GM12872 (cell line): ENCODE data around the gene SEC61A1.

Experiments
- TF ChIP-seq, protein P1 (sequence below): IDR thresholded peaks from 3 replicates; pipeline ENCODE4 v1.5.1; 2011; ENCODE audit warnings: low read depth, mild to moderate bottlenecking, low read length, moderate library complexity; ENCODE audit not compliant: insufficient read depth

SEC61A1 gene

DNA sequence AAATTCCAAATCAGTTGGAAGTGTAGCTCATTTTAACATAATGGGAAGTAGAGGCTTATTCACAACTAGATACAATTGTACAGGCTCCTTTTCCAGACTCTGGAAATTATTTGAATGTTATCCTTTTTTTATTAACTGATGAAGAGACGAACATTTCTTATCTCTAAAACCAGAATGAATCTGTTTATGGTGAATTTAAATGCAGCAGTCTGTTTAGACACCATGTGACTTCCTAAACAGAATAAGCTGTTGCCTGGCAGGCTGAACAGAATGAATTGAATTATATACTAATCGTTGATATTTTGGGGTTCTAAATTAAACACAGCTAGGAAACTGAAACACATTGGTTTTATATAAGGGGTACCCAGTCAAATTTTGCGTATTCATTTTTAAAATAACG lies 4.0 kb downstream of the SEC61A1 start:
- TF ChIP-seq, protein P1, sequence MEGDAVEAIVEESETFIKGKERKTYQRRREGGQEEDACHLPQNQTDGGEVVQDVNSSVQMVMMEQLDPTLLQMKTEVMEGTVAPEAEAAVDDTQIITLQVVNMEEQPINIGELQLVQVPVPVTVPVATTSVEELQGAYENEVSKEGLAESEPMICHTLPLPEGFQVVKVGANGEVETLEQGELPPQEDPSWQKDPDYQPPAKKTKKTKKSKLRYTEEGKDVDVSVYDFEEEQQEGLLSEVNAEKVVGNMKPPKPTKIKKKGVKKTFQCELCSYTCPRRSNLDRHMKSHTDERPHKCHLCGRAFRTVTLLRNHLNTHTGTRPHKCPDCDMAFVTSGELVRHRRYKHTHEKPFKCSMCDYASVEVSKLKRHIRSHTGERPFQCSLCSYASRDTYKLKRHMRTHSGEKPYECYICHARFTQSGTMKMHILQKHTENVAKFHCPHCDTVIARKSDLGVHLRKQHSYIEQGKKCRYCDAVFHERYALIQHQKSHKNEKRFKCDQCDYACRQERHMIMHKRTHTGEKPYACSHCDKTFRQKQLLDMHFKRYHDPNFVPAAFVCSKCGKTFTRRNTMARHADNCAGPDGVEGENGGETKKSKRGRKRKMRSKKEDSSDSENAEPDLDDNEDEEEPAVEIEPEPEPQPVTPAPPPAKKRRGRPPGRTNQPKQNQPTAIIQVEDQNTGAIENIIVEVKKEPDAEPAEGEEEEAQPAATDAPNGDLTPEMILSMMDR, result no peak

DNA sequence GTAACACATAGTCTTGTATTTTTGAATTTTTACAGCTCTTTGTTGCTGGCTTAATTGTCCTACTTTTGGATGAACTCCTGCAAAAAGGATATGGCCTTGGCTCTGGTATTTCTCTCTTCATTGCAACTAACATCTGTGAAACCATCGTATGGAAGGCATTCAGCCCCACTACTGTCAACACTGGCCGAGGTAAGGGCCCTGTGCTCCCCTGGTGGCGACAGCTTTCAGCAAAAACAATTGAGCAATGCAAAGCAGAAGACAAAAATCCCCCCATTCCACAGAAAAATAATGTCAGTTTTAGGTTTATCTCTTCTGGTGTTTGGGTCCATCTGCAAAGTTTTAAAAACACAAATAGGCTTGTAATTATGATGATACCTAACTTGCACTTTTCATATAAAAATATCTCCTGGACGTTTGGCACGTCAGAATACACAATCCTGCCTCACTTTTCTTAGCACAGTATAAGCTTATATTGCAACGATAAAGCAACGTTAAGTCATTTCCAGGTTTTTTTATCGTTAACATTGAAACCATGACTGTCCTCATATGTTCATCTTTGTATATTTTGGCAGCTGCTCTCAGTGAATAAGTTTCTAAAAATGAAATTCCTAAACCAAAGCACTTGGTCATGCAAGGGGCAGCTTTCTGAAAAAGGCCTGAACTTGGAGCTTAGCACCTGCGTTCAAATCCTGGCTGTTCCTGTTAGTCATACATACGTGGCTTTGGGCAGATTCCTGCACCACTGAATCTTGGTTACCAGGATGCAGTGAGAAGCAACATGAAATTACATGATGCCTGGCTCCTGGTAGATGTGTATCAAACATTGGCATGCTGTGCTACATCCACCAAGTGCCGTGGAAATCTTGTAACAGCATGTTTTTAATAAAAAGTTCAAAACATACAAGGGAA lies 8.5 kb downstream of the SEC61A1 start:
- TF ChIP-seq, protein P1, result no peak

DNA sequence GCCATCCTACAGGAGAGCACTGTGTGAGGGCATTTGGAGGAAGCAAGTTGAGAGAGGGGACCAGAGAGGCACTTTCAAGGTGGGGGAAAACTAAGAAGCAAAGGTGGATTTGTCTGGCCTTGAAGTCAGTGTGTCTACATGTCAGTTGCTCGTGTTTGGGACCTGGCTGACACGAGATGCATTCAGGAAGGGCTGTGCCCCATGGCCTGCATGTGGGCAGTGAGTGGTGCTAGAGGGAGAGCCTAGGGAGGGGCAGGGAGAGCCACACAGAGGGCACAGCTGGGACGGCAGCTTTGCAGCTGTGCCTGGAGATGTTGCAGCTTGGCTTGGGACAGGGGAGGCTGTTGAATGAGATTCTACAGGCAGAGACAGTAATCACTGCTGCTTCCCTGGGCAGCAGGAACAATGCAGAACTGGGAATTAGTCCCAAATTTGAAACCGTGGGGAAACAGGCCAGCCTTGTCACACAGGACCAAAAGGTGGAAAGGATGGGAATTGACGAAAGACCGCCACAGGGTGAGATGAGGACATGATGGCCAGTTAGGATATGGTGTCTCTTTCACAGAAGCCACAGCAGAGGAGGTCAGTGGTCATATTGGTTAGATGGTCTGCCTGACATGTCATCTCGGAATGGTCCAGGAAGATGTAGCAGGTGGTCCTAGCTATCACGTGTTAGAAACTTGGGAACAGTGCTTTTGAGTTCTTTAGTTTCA lies 10.0 kb downstream of the SEC61A1 start:
- TF ChIP-seq, protein P1, result no peak

DNA sequence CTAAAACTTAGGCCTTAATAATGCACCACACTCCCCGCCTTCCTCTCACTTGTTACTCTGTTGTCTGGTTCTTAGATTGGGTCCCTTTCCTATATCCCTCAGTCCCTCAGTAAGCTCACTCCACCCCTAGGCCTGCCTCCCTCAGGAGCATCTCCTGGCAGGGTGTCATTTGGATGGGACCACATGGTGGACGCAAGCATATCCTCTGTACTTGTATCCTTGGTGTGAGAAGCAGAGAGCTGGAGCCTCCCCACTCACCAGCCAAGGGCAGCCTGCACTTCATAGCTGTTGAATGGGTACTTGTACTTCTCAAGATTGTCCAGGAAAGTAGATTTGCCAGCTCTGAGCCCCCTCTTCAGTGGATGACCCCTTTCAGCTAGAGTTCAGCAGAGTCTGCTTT lies 11.6 kb downstream of the SEC61A1 start:
- TF ChIP-seq, protein P1, result no peak

DNA sequence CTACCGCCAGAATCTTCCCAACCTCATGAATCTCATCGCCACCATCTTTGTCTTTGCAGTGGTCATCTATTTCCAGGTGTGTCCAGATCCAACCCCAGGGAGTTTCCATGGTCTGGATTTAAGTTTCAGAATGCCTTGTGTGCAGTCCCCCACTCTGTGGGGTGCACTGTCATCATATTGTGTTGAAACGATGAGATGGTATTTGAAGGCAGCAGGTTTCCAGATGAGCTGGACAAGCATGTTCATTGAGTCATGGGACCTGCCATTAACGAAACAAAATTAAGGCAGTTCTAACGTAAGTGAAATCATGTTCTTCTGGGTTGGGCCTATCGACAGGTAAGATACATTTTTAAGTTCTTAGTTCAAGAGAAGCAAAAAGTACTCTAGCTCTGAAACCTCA lies 12.7 kb downstream of the SEC61A1 start:
- TF ChIP-seq, protein P1, result no peak

GRCh38 chr3:128066114-128066513 lies 13.9 kb downstream of the SEC61A1 start:
- TF ChIP-seq, protein P1, result no peak

GRCh38 chr3:128066676-128067075 lies 14.4 kb downstream of the SEC61A1 start:
- TF ChIP-seq, protein P1, result no peak
